Activated naive CD8-positive, alpha-beta T cell treated with anti-CD3 and anti-CD28 coated beads, Interleukin-2, amount 50 U/mL, for 16 hours (primary cell): ENCODE results near the gene KCNIP2.
"Not testable (repeated sequence)": the region's sequence is repeated elsewhere in the genome, so short reads cannot be mapped to it uniquely, and the experiment has no call there.

ENCODE experiments used
- DNase-seq: peaks from one replicate; pipeline ENCODE4 v3.0.0-alpha.2; 2020; ENCODE audit warnings: low read depth, low spot score

KCNIP2 gene

GRCh38 chr10:101828766-101829551, 14.6 kb downstream of the KCNIP2 start:
- no peak for DNase-seq

- no peak for DNase-seq
These were observed 15.5 kb downstream of the KCNIP2 start for GRCh38 chr10:101827919-101828600.

GRCh38 chr10:101826852-101827434, 16.7 kb downstream of the KCNIP2 start:
- DNase-seq, result no peak

- DNase-seq, result no peak
These were observed 18.9 kb downstream of the KCNIP2 start for GRCh38 chr10:101824736-101825135.

GRCh38 chr10:101818872-101819633, 24.5 kb downstream of the KCNIP2 start:
- no peak for DNase-seq

- DNase-seq, result peak; percentile 92
These were observed 25.3 kb downstream of the KCNIP2 start, which contains the start of gene OGA for GRCh38 chr10:101818119-101818871. Gene OGA, minus strand, starts transcription at chr10:101818444. Its CDS starts 422 bp downstream, at chr10:101818022.

GRCh38 chr10:101817337-101818118, 26.1 kb downstream of the KCNIP2 start:
- no peak for DNase-seq

GRCh38 chr10:101816913-101817336, 26.7 kb downstream of the KCNIP2 start:
- DNase-seq, result no peak

GRCh38 chr10:101816376-101816775, 27.2 kb downstream of the KCNIP2 start:
- DNase-seq, result no peak

GRCh38 chr10:101814466-101815071, 29.0 kb downstream of the KCNIP2 start:
- DNase-seq, result no peak

- DNase-seq, result no peak
These were observed 31.0 kb downstream of the KCNIP2 start for GRCh38 chr10:101812606-101813005.

- no peak for DNase-seq
These were observed 36.4 kb downstream of the KCNIP2 start for GRCh38 chr10:101807158-101807557.

- DNase-seq, result no peak
These were observed 40.1 kb downstream of the KCNIP2 start for GRCh38 chr10:101803511-101803910.

GRCh38 chr10:101797403-101798059, 46.1 kb downstream of the KCNIP2 start:
- no peak for DNase-seq

GRCh38 chr10:101793526-101793925, 50.1 kb downstream of the KCNIP2 start:
- no peak for DNase-seq

GRCh38 chr10:101789686-101790085, 53.9 kb downstream of the KCNIP2 start:
- no peak for DNase-seq

- not testable (repeated sequence) for DNase-seq
These were observed 54.4 kb downstream of the KCNIP2 start for GRCh38 chr10:101789231-101789630.

- DNase-seq, result no peak
These were observed 57.8 kb downstream of the KCNIP2 start for GRCh38 chr10:101785801-101786200.

- DNase-seq, result no peak
These were observed 59.0 kb downstream of the KCNIP2 start for GRCh38 chr10:101784558-101784957.
